Nephron (organoid): ENCODE measurements around the gene IQCH.
A peak's percentile ranks its signal among the peaks of the same experiment; 100 is the strongest.
"Not testable (repeated sequence)": the region's sequence is repeated elsewhere in the genome, so short reads cannot be mapped to it uniquely, and the experiment has no call there.

ENCODE experiments used
- H3K27ac Mint-ChIP-seq, 3 experiments: 2 replicates each; pipeline ENCODE4 v1.8.0; 2020; ENCODE audit warnings: mixed read lengths in 3 of 3, mild to moderate bottlenecking in 2 of 3, moderate library complexity in 1 of 3
- H3K27me3 Mint-ChIP-seq: 2 replicates; pipeline ENCODE4 v1.8.0; 2021; ENCODE audit warnings: low read depth, mild to moderate bottlenecking, moderate library complexity, mixed read lengths
- H3K36me3 Mint-ChIP-seq: 2 replicates; pipeline ENCODE4 v1.8.0; 2020; ENCODE audit warnings: low read depth, mixed read lengths
- H3K4me1 Mint-ChIP-seq: 2 replicates; pipeline ENCODE4 v1.8.0; 2020; ENCODE audit warnings: mixed read lengths
- H3K4me3 Mint-ChIP-seq, 3 experiments: 2 replicates each; pipeline ENCODE4 v1.8.0; 2020; ENCODE audit warnings: mild to moderate bottlenecking in 3 of 3, mixed read lengths in 3 of 3, moderate library complexity in 2 of 3
- H3K9me3 Mint-ChIP-seq: 2 replicates; pipeline ENCODE4 v1.8.0; 2020; ENCODE audit warnings: mixed read lengths
- CTCF ChIP-seq, 3 experiments: fragments of 200-600 bp; sonication (generic); IDR thresholded peaks; one replicate each; pipeline ENCODE4 v1.5.0; 2021; ENCODE audit warnings: antibody characterized with exemption in 3 of 3; ENCODE audit not compliant: unreplicated experiment in 3 of 3

IQCH gene

DNA sequence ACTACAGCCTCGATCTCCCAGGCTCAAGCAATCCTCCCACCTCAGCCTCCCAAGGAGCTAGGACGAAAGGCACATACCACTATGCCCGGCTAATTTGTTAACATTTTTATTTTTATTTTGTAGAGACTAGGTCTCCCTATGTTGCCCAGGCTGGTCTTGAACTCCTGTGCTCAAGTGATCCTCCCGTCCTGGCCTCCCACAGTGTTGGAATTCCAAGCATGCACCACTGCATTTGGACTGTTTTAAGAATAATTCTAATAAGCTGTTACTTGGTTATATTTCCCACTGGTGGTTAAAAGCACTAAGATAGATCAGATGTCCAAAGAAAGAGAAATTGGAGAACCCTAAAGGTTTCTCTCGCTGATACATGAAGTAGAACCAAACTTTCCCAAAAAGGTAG is 3.3 kb upstream of the IQCH start:
- peaks cover 10% of the 10 kb centered on the region for H3K36me3 Mint-ChIP-seq
- peak overlapping the region in 1 of 3 experiments; percentile 66 for H3K4me3 Mint-ChIP-seq
- no peak for TF ChIP-seq CTCF (IDR thresholded peaks at IDR 0.05; ENCODE audit: unreplicated experiment in 3 of 3)
- H3K27me3 Mint-ChIP-seq = peaks cover 7% of the 10 kb centered on the region
- peaks cover 17% of the 10 kb centered on the region for H3K4me1 Mint-ChIP-seq
- peaks cover 2% of the 10 kb centered on the region for H3K9me3 Mint-ChIP-seq
- H3K27ac Mint-ChIP-seq = no peak overlapping the region

DNA sequence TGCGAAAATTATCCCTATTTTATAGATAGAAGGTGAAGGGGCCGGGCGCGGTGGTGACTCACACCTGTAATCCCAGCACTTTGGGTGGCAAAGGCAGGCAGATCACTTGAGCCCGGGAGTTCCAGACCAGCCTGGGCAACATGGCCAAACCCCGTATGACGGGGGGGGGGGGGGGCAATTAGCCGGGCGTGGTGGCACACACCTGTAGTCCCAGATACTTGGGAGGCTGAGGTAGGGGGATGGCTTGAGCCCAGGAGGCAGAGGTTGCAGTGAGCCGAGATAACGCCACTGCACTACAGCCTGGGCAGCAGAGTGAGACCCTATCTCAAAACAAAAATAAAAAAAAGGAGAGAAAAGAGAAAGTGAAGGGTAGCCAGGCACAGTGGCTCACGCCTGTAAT is 1.5 kb upstream of the IQCH start:
- TF ChIP-seq CTCF (IDR thresholded peaks at IDR 0.05; ENCODE audit: unreplicated experiment in 3 of 3) = no peak
- Mint-ChIP-seq H3K36me3 (peaks cover 2% of the 10 kb centered on the region), H3K27me3 (peaks cover 7% of the 10 kb centered on the region), H3K27ac (no peak overlapping the region), H3K4me3 (peak overlapping the region; percentile 97 to 98 (median 97)), H3K4me1 (peaks cover 17% of the 10 kb centered on the region), H3K9me3 (no peaks in the 10 kb centered on the region)

DNA sequence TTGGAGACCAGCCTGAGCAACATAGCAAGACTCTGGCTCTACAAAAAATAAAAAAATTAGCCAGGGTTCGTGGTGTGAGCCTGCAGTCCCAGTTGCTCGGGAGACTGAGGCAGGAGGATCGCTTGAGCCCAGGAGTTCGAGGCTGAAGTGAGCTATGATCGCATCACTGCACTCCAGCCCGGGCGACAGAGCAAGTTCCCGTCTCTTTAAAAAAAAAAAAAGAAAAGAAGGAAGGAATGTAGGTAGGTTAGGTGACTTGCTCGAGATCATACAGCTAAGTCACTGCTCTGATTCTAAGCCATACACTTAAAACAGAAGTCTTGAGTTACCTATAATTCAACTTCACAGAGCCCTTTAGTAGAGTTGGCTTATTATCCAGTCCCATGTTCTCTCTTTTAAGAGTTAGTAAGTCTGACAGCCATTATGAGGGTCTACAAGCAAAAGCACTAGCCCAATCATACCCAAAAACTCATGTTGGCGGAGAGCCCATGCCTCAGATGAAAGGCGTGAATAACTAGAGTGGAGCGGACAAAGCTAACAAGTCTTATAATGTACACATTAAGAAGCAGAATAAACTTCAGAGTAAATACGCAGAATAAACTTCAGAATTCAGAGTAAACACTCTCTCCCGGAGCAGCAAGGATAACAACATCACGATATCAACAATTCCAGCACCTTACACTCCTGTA is 893 bp upstream of the IQCH start:
- H3K27ac Mint-ChIP-seq = peak overlapping the region; percentile 68 to 95 (median 86)
- H3K36me3 Mint-ChIP-seq = no peaks in the 10 kb centered on the region
- H3K27me3 Mint-ChIP-seq = peaks cover 7% of the 10 kb centered on the region
- H3K4me3 Mint-ChIP-seq = peak overlapping the region; percentile 97 to 98 (median 97)
- H3K4me1 Mint-ChIP-seq = peaks cover 17% of the 10 kb centered on the region
- no peaks in the 10 kb centered on the region for H3K9me3 Mint-ChIP-seq
- no peak for TF ChIP-seq CTCF (IDR thresholded peaks at IDR 0.05; ENCODE audit: unreplicated experiment in 3 of 3)

GRCh38 chr15:67256051-67256450 is 1.5 kb downstream of the IQCH start:
- Mint-ChIP-seq H3K4me1 (peaks cover 17% of the 10 kb centered on the region), H3K9me3 (no peaks in the 10 kb centered on the region), H3K27ac (peak overlapping the region in 1 of 3 experiments; percentile 8), H3K36me3 (no peaks in the 10 kb centered on the region), H3K27me3 (peaks cover 7% of the 10 kb centered on the region), H3K4me3 (peak overlapping the region; percentile 78 to 98 (median 97))
- no peak for TF ChIP-seq CTCF (IDR thresholded peaks at IDR 0.05; ENCODE audit: unreplicated experiment in 3 of 3)

DNA sequence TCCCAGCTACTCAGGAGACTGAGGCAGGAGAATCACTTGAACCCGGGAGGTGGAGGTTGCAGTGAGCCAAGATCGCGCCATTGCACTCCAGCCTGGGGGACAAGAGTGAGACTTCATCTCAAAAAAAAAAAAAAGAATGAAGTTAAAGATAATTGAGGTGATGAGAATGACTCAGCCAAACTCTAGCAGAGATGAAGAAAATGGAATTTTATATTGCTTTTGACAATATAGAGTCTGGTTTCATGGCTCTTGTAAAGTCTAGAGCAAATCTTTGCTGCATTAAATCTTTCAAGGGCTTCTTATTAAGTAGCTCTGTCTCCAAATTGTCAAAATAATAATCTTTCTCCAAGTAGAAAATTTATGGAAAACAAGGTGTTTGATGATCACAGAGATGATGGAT is 3.8 kb downstream of the IQCH start:
- not testable (repeated sequence) for H3K4me3 Mint-ChIP-seq, H3K4me1 Mint-ChIP-seq, H3K36me3 Mint-ChIP-seq, H3K27ac Mint-ChIP-seq, H3K27me3 Mint-ChIP-seq, H3K9me3 Mint-ChIP-seq

DNA sequence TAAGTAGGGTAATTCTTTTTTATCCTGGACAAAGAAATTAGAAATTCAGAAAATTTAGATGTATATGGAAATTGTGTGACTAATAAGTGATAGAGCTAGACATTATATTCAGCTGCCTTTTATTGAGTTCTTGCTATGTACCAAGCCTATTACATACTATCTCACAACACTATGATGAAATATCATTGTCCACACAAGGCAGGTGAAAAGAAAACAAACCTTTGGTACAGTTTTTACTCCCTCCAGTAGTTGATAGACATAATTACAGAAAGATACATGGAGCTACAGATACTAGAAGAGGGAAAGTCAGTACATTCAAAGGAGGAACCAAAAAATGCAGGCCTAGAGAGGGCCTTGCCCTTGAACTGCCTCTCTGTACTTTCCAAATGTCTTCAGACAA is 4.8 kb downstream of the IQCH start:
- TF ChIP-seq CTCF (IDR thresholded peaks at IDR 0.05; ENCODE audit: unreplicated experiment in 3 of 3) = no peak
- no peak overlapping the region for H3K4me3 Mint-ChIP-seq
- H3K4me1 Mint-ChIP-seq = peaks cover 6% of the 10 kb centered on the region
- no peak overlapping the region for H3K27ac Mint-ChIP-seq
- peaks cover 7% of the 10 kb centered on the region for H3K27me3 Mint-ChIP-seq
- H3K9me3 Mint-ChIP-seq = no peaks in the 10 kb centered on the region
- H3K36me3 Mint-ChIP-seq = no peaks in the 10 kb centered on the region
